ENCODE results near the gene TSPAN19.
"Not testable (repeated sequence)": the region's sequence is repeated elsewhere in the genome, so short reads cannot be mapped to it uniquely, and the experiment has no call there.

The TSPAN19 gene

GRCh38 chr12:85036234-85036707 lies at the start of gene TSPAN19, which contains the start of gene LRRIQ1:
Gene TSPAN19 (minus strand): TSS chr12:85036277. CDS start chr12:85029946, 6,331 bp downstream.
Gene LRRIQ1 (plus strand): TSS chr12:85036351. CDS start chr12:85038177, 1,826 bp downstream.
- DNase-seq = peak; percentile 99

- no peak for DNase-seq
These were observed 49.0 kb upstream of the TSPAN19 start for GRCh38 chr12:85085066-85085465.

GRCh38 chr12:85076688-85077430 lies 40.8 kb upstream of the TSPAN19 start:
- DNase-seq = peak; percentile 90

- no peak for DNase-seq
These were observed 36.7 kb upstream of the TSPAN19 start for GRCh38 chr12:85072826-85073225.

GRCh38 chr12:85065837-85066482 lies 29.9 kb upstream of the TSPAN19 start:
- DNase-seq = no peak

- no peak for DNase-seq
These were observed 24.8 kb upstream of the TSPAN19 start for GRCh38 chr12:85060916-85061315.

GRCh38 chr12:85059594-85059993 lies 23.5 kb upstream of the TSPAN19 start:
- no peak for DNase-seq

GRCh38 chr12:85058339-85058738 lies 22.3 kb upstream of the TSPAN19 start:
- no peak for DNase-seq

- peak; percentile 80 for DNase-seq
These were observed 21.4 kb upstream of the TSPAN19 start for GRCh38 chr12:85057370-85057963.

- no peak for DNase-seq
These were observed 7.8 kb upstream of the TSPAN19 start for GRCh38 chr12:85043829-85044228.

GRCh38 chr12:85041395-85041794 lies 5.3 kb upstream of the TSPAN19 start:
- DNase-seq = peak; percentile 35

- DNase-seq = peak; percentile 86
These were observed 656 bp upstream of the TSPAN19 start for GRCh38 chr12:85036733-85037132.

GRCh38 chr12:85029456-85029855 lies 6.6 kb downstream of the TSPAN19 start:
- DNase-seq = peak; percentile 73

- no peak for DNase-seq
These were observed 18.0 kb downstream of the TSPAN19 start for GRCh38 chr12:85018098-85018497.

GRCh38 chr12:85017618-85018017 lies 18.5 kb downstream of the TSPAN19 start:
- DNase-seq = no peak

GRCh38 chr12:85017133-85017532 lies 18.9 kb downstream of the TSPAN19 start:
- DNase-seq = no peak

- peak; percentile 64 for DNase-seq
These were observed 19.7 kb downstream of the TSPAN19 start for GRCh38 chr12:85016413-85016812.

GRCh38 chr12:85007836-85008235 lies 28.2 kb downstream of the TSPAN19 start:
- no peak for DNase-seq

- no peak for DNase-seq
These were observed 29.9 kb downstream of the TSPAN19 start for GRCh38 chr12:85006206-85006605.

- DNase-seq = no peak
These were observed 30.5 kb downstream of the TSPAN19 start for GRCh38 chr12:85005615-85006014.

GRCh38 chr12:85005047-85005446 lies 31.0 kb downstream of the TSPAN19 start:
- not testable (repeated sequence) for DNase-seq

GRCh38 chr12:85004204-85004603 lies 31.9 kb downstream of the TSPAN19 start:
- no peak for DNase-seq

GRCh38 chr12:85002778-85003296 lies 33.2 kb downstream of the TSPAN19 start:
- DNase-seq = no peak

GRCh38 chr12:85000729-85001128 lies 35.3 kb downstream of the TSPAN19 start:
- DNase-seq = no peak
